OCI-M2 (cell line): ENCODE measurements around the gene FBXO41.

ENCODE experiments used
- DNase-seq: peaks from one replicate; lab custom pipeline; 2025; ENCODE audit not compliant: unreplicated experiment; lab: John Stamatoyannopoulos, UW

The FBXO41 gene

DNA sequence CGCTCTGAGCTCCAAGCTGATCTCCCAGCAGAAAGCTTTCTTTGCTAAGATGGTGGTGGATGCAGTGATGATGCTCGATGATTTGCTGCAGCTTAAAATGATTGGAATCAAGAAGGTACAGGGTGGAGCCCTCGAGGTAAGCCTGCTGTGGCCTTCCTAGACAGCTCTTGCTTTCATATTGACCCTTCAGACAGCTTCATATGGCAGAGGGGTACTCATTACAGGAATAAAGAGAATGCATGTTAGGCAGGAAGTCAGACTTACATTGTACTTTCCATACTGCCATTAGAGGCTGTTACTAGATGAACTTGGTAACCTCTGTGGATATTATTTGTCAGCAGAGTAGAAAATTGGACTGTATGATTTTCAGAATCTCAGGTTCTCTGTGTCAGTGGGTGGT, 39.7 kb downstream of the FBXO41 start:
- DNase-seq = no peak

DNA sequence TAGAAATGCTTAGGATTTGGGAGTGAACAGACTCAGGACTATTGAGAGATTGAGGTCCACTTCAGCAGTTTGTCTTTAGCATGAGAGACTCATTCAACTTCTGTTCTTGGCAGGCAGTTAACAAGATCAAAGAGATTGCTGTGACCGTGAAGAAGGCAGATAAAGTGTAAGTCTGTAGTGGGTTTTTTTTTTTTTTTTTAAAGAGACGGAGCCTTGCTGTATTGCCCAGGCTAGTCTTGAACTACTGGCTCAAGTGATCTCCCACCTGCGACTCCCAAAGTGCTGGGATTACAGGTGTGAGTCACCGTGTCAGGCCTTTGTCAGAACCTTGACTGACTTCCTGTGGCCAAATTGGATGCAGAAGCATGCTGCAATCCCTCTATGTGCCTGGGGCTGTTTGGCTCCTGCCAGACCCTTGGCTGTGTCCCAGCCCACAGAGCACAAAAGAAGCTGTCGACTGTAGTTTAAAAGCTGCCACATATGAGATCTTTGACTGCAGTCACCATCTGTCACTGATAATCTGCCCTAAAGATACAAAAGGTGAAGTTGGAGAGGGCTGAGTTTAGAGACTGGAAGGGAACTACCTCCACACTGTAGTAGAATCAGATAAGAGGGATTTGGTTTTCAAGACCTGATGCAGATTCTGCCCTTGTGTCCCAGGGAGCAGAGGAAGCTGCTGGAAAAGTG, 40.3 kb downstream of the FBXO41 start:
- no peak for DNase-seq

DNA sequence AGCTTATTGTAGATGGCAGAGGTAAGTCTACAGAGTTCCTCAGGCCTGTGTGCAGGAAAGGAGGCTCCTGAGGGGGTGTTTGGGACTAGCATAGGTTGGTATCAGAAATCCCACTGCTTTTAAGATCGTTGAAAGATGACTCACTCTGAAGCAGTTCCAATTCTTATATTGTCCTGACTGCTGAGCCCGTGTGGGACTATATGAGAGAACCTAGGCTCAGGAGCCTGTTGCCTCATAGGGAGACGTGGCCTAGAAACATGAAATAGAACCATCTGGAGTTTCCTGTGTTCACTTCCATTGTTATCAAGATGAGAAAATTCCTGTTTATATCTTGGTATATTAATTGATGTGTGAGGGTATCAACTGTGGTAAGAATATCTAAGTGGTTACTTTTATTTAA, 44.5 kb downstream of the FBXO41 start:
- no peak for DNase-seq

DNA sequence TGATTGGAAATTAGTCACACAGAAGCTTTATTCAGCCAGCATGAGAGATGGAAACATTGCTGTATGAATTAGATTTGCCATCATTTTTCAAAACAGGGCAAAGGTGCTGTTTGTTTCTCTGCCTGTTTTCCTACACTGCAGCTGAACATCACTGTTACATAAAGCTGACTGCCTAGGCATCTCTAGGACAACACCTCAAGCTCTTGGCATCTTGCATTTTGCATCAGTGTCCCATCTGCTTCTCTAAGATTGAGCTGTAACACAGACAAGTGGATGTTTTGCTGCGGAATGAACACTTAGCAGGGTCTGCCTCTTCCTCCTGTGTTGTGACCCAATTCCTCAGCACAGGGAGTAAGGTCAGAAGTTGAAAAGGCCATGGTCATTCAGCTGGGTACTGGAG, 45.3 kb downstream of the FBXO41 start:
- no peak for DNase-seq

DNA sequence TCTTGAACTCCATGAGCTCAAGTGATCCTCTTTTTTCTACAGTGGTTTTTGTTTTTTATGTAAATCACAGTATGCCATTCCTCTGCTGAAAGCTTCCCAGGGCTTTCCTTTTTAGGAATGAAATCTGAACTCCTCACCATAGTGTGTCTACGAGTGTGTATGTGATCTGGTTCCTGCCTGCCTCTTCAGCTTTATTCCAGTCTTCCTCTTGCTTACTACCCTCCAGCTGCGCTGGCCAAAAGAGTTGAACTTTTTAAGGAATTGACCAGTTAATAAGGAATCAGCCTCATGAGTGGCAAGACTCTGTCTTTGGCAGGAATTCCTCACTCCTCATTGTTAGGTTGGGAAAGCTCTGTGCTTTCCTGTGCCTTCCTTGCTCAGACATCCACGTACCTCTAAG, 46.1 kb downstream of the FBXO41 start:
- DNase-seq = no peak

DNA sequence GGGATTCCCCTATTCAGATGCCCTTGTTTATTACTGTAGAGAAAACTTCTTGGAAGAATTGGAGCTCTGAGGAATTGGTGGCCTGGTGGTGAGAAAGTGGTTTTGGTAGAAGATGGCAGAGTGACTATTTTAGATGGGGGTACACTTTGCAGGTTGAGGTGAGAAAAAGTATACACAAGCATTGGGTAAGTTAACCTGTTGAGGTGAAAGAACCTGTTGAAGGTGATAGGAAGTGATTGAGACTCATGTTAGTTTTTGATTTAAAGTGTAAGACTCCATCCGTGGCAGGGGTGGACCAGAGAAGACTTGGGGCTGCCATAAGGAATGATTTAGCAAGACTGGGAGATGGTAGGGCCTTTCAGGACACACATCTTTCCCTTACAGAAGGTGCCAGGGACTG, 47.1 kb downstream of the FBXO41 start:
- no peak for DNase-seq

DNA sequence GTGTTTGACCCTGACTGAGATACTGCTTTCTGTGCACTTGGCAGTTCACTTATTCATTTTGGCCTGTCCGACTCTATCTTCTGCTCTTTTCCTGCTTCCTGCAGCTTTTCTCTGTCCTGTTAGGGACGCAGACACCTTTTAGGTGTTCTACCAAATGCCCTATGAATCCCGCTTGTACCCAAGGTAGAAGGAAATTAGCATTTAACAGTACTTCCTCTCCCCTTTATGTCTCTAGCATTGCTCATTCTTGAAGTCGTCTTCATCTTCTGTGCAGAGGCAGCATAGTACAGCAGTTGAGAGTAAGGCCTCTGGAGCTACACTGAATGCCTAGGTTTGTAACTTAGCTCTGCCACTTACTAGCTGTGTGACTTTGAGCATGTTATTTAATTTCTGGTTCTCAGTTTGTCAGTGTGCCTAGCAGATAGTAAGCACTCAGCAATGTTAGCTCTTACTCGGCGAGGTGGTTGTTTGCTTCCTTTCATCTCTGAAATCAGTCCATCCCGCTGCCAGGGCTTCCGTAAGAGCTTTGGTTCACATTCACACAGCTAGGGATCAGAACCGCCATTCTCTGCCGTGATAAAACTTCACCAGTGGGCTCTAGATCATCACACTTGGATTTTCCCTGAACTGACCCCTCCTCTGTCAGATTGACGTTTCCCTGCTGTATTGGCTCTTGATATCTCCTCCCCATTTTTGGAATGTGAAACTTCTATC, 48.8 kb downstream of the FBXO41 start:
- DNase-seq = no peak

DNA sequence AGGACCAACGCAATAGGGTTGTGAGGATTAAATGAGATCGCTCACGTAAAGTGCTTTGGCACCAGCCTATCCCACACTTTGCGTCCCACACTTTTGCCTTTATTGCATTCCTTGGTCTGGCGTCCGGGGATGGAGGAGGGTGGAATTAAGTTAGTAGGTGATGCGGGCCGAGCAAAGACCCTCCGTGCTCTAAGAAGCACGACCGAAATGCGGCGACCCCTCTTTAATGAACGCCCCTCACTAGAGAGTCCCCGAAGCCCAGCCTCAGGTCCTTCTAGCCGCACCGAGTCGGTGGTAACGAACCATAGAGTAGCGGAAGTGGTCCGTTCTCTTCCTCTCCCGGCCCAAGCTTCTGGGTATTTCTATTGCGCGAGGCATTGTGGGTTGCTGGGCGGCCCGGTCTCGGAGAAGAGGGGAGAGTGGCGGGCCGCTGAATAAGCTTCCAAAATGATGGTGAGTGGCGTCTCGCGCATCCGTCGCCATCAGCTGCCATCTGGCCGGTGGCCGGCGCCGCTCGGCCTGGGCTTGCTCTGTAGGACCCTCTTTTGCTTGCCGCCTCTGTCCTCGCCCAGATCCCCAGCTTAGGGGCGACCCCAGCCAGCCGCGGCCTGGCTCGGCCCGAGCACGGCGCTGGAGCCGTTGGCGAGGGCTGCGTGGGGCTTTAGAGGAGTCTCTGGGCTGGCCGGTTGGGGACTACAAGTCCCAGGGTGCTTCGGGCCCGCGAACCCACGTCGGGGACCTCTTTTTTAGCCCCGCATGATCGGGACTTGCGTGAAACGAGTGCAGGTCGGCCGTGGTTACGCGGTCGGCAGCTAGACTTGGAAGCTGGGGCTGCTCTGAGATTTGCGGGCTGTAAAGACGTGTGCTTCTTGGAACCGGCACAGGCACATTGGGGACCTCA, 50.1 kb downstream of the FBXO41 start, which contains the start of gene CCT7:
Gene CCT7, plus strand, starts transcription at position 377 of the 901 bp plus-strand sequence. Its CDS starts 71 bp downstream, at position 448.
- peak; percentile 21 for DNase-seq

DNA sequence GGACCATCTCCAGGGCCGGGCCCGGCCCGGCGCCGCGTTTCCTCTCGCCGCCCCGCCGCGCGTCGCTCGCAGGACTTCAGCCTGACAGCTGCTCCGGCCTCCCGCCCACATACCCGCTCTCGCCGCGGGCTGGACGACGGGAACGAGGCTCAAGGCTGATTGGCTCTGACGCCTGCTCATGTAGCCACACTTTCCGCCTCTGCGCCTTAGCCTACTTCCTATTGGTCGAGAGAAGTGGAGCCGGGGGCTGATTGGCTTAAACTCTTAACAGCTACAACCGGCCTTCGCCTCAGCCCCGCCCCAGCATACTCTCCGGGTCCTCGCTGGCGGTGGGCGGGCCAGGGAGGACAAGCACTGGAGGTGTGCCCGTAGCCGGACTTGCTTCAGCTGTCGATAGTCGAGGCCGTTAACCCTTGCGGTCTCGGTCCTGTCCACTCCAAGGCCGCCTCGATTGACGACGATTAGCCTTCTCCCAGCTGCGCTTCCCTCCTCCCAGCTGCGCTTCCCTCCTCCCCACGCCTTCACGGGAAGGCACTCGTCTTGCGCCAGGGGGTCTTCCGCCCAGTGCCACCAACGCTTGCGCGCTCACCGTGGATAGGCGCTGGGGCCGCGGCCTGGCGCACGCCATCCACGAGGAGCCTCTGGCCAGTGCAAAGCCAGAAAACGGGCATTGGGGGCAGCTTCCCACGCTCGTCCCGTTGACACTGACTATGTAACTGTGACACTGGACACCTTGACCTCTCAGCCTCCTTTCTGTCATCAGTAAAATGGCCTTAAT, 50.9 kb downstream of the FBXO41 start, which contains the start of gene PRADC1:
Gene PRADC1, minus strand, starts transcription at position 86 of the 778 bp plus-strand sequence. Its CDS starts 79 bp downstream, at position 7.
- DNase-seq = peak; percentile 85

DNA sequence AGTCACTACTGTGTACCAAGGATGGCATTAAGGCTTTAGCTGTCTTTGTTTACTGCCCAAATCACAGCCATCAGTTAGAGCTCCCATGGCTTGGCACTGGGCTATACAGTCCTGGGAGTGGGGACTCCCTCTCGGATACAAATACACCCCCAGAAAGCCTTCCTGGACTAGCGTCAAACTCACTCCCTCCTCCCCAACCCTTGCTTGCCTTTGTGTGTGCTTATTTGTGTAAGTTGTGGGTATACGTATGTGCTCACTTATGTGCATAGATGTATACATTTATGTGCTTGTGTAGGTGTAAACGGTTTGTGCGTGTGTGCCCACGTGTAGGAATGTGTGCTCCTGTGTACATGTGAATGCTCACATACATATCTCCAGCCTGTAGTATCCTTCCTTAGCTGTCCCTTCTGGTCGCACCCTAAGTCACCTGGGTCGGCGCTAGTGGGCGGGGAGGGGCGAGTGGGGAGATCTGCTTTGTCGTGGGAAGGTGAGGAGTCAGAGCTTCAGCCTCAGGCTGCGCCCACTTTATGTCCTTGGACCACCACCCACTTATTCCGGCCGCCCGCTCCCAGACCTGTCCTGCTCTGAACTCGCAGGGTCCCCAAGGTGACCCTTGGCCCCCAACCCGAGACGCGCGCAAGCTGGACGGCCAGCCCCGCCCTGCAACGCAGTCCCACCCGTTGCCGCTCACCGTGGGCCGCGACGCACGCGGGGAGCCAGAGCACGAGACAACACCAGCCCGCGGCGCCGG, 51.7 kb downstream of the FBXO41 start:
- no peak for DNase-seq

DNA sequence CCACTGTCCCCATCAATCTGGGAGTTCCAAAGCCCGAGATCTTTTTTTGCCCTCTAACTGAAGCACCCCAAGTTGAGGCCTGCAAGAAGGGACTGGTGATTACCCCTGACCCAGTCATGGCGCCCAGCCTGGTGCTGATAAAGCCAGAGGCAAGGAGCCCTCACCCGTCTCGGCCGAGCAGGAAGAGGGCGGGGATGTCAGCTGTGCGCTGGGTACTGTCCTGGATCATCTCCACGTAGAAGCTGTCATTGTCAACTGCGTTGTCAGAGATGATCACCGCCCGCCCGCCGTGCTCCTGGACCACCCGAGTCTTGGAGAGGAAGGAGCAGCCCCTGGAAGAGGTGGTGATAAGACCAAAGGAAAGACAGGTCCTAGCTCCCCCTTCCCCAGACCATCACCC, 55.6 kb downstream of the FBXO41 start:
- no peak for DNase-seq

DNA sequence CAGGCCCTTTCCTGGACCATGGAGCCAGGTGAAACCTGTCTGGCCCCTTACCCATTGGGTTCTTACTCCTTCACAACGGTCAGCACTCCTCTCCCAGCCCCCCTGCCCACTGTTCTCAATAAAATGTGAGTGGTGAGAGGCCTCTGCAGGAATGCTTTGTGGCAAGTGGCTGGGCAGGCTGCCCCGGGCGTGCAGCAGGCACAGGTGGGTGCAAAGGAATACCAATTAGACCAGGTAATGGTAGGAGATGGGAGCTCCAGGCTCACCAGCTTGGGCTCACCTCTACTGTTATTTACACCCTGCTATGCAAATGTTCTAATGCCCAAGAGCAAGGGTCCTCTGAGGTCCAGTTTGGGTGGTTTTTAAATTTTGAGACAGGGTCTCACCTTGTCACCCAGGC, 57.2 kb downstream of the FBXO41 start:
- DNase-seq = no peak

DNA sequence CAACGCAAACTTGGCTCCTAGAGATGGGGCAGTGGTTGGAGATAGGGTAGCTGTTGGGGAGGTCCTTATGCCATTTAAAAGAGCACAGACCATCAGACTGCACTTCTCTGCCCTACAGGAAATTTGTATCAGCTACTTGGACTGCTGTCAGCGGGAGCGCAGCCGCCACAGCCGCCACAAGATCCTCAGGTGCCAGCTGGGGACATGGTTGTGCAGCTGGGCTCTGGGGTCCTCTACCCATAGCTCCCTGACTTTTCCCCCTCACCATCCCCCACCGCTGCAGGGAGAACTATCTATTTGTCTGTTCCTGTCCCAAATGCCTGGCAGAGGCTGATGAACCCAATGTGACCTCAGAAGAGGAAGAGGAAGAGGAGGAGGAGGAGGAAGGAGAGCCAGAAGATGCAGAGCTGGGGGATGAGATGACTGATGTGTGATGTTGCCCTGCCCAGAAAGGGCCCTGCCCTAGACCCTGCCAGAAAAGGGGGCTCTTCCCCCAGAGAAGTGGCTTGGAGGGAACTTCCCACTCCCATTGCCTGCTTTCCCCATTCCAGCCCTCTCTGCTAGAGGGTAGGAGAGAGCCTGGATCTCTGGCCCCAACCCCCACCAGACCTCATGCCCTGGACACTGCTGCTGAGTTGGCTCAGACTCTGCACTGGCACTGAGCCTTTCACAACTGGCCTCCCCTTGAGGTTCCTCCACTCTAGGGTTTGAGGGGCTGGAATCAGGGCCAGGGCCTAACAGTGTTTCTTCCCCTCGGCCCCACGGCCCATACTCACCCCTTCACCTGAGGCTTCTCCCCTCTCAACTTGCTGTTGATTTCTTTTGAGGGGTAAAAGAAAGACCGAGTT, 58.5 kb downstream of the FBXO41 start:
- DNase-seq = no peak

DNA sequence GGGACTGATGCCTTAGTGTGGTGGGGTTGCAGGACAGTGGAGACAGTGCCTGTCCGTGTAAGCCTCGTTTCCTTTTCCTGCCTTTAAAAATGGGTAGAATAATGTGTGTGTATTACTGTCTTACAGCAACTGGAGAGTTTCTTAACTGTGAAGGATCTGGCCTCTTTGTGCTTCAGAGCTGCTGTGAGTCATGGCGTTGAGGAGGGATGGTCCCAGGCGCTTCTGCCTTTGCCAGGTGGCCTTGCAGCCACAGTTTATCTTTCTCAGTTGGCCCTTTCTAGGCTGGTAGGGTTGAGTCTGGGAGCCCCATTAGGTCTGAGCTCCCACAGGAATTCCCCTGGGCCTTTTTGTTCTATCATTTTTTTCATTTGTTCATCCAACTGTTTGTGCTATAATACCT, 60.5 kb downstream of the FBXO41 start:
- no peak for DNase-seq

DNA sequence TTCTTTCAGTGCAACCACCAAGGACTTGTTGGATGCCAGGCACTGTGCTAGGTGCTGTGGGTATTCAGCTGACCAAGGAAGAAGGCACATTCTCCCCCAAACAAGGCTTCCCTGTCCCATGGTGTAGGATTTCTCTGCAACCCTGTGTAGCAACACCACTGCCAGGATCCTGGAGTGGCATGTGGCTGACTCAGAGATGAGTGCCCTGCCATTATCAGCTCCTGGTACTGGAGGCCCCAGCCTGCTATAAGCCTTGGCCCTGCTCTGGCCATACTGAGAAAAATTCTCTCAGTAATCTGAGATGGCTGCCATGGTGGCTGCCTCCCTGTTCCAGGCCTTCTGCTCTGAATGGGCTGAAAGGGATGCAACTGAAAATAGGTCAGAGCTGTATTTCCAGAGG, 66.0 kb downstream of the FBXO41 start:
- DNase-seq = no peak

DNA sequence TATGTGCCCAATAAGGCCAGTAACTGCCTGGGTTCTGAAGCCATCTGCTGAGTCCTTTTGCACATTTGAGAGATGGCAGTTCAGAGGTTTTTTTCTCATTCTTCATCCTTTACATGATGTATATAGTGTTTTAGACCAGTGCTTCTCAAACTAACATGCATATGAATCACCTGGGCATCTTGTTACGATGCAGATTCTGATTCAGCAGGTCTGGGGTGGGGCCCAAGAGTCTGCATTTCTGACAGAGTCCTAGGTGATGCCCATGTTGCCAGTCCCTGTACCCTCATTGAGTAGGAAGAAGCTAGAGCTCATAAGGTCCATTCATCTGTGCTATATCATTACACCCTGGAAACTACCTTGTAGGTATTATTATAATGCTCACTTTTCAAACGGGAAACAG, 66.5 kb downstream of the FBXO41 start:
- DNase-seq = no peak

DNA sequence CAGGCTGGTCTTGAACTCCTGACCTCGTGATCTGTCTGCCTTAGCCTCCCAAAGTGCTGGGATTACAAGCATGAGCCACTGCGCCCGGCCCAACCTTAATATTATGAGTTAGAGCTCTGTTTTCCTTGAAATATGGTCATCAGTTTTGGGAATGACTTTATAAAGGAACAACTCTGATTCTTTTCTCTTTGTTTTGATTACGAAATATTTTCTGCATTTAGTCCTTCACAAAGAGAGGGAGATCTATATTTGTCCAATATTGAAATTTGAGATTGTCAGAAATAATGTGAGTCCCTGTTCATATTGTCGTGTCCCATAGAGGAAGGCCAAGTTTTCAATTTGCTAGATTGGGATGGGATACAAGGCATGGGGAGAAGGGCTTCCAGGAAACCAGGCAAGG, 67.1 kb downstream of the FBXO41 start:
- DNase-seq = no peak

DNA sequence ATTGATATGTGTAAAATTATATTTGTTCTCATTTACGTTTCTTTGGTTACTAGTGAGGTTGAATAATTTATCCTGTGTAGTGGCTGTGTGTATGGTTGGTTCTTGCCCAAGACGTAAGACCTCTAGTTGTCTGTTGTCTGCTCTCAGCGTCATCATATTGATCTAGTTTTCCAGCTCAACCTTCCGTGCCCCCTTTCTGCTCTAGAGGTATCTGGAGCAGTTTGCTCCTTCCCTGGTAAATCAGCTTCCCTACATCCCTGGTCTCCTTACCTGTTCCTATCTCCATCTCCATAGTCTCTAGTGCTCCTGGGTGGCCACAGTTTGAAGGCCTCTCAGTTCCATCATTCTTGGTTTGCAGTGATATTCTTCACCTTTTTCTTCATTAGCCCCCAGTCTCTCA, 69.0 kb downstream of the FBXO41 start:
- no peak for DNase-seq
